DND-41 (cell line): ENCODE results near the gene TTYH1.

Source experiments
- EZH2 ChIP-seq: IDR thresholded peaks from 3 replicates; pipeline ENCODE4 v1.6.1; 2012; ENCODE audit warnings: borderline replicate concordance, low read depth, mild to moderate bottlenecking, moderate library complexity, low read length, inconsistent platforms; ENCODE audit not compliant: severe bottlenecking
- TF ChIP-seq, protein P1 (sequence below): IDR thresholded peaks from 2 replicates; pipeline ENCODE4 v1.5.1; 2012; ENCODE audit warnings: borderline replicate concordance, low read length, moderate library complexity, mild to moderate bottlenecking; ENCODE audit not compliant: poor library complexity, severe bottlenecking; ENCODE audit errors: extremely low read depth

DNA sequence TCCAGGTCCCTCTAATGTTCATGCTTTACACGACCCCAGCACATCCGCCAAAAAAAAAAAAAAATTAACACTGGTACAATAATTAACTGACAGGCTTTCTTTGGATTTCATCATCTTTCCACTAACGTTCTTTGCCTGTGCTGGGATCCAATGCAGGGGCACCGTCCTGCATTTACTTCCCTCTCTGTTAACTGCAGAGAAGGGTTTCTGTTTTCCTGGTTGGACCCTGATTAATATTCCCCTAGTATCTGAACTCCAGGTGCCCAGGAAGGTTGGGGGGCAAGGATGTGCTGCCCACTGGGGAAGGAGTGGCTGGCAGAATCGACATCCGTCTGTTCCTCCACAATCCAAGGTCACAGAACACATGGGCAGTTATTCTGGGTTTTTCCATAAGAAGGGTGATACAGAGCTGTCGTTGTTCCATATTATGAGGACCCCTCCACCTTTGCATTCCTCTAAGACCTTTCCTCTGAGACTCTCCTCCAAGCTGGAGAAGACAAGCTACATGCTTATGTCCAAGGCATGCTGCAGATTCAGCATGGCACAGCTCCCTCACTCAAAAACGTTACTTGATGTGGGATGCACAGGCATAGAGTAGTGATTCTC is 46.1 kb upstream of the TTYH1 start:
- TF ChIP-seq, protein P1, sequence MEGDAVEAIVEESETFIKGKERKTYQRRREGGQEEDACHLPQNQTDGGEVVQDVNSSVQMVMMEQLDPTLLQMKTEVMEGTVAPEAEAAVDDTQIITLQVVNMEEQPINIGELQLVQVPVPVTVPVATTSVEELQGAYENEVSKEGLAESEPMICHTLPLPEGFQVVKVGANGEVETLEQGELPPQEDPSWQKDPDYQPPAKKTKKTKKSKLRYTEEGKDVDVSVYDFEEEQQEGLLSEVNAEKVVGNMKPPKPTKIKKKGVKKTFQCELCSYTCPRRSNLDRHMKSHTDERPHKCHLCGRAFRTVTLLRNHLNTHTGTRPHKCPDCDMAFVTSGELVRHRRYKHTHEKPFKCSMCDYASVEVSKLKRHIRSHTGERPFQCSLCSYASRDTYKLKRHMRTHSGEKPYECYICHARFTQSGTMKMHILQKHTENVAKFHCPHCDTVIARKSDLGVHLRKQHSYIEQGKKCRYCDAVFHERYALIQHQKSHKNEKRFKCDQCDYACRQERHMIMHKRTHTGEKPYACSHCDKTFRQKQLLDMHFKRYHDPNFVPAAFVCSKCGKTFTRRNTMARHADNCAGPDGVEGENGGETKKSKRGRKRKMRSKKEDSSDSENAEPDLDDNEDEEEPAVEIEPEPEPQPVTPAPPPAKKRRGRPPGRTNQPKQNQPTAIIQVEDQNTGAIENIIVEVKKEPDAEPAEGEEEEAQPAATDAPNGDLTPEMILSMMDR = no peak
- TF ChIP-seq EZH2 = no peak
